ENCODE measurements around the gene IFNA4.

GRCh38 chr9:21205204-21205603 lies 17.8 kb upstream of the IFNA4 start:
- TF ChIP-seq CTCF (IDR thresholded peaks at IDR 0.05) (no peak), POLR2A (IDR thresholded peaks at IDR 0.05) (no peak), POLR2AphosphoS5 (IDR thresholded peaks at IDR 0.05) (no peak), EP300 (IDR thresholded peaks at IDR 0.05) (no peak)
